HepG2 (cell line): ENCODE measurements around the gene RASSF4. TPM values are rescaled to one million over a fixed set of nuclear protein-coding genes. Genes with fewer than 3 reads are reported as not detected.

ENCODE experiments used
- AGO1 ChIP-seq: fragments of 200-400 bp; formaldehyde crosslinking; IDR thresholded peaks from 2 replicates; pipeline ENCODE4 v1.6.1; 2017; ENCODE audit warnings: mild to moderate bottlenecking, low read depth, low read length, moderate library complexity; ENCODE audit not compliant: poor library complexity, severe bottlenecking
- AKAP8 ChIP-seq: sonication (generic); formaldehyde crosslinking; IDR thresholded peaks from 2 replicates; pipeline ENCODE4 v1.5.1; 2020; ENCODE audit warnings: mild to moderate bottlenecking, missing genetic modification reagents
- ATF7 ChIP-seq, 2 experiments: fragments of 450-650 bp in 1 of 2; sonication (generic) in 1 of 2; formaldehyde crosslinking in 1 of 2; IDR thresholded peaks; 2 replicates each; pipeline versions ENCODE4 v1.4.0 to v1.6.1; 2016 to 2020; ENCODE audit warnings: antibody characterized with exemption in 1 of 2, mild to moderate bottlenecking in 1 of 2, missing genetic modification reagents in 1 of 2
- FOXA3 ChIP-seq: IDR thresholded peaks from 2 replicates; pipeline ENCODE4 v1.6.1; 2016; ENCODE audit warnings: missing genetic modification reagents, missing compliant biosample characterization
- IKZF5 ChIP-seq: IDR thresholded peaks from 2 replicates; pipeline ENCODE4 v1.6.1; 2018; ENCODE audit warnings: missing genetic modification reagents, mild to moderate bottlenecking, missing compliant biosample characterization
- ISL2 ChIP-seq: sonication (generic); formaldehyde crosslinking; IDR thresholded peaks from 2 replicates; pipeline ENCODE4 v1.5.0; 2020; ENCODE audit warnings: missing genetic modification reagents
- NCOA2 ChIP-seq: sonication (generic); formaldehyde crosslinking; IDR thresholded peaks from 2 replicates; pipeline ENCODE4 v1.8.0; 2022; ENCODE audit warnings: inconsistent platforms
- PAWR ChIP-seq: sonication (generic); formaldehyde crosslinking; IDR thresholded peaks from 2 replicates; pipeline ENCODE4 v1.4.0; 2020; ENCODE audit warnings: missing genetic modification reagents, mild to moderate bottlenecking, borderline replicate concordance
- SKI ChIP-seq: fragments of 450-650 bp; IDR thresholded peaks from one replicate; pipeline ENCODE4 v1.6.1; 2018; ENCODE audit warnings: mild to moderate bottlenecking; ENCODE audit not compliant: partially characterized antibody
- SRSF4 ChIP-seq: fragments of 200-400 bp; formaldehyde crosslinking; IDR thresholded peaks from one replicate; pipeline ENCODE4 v1.6.1; 2018; ENCODE audit warnings: mild to moderate bottlenecking, low read depth, low read length, moderate library complexity; ENCODE audit not compliant: poor library complexity, severe bottlenecking
- TEAD3 ChIP-seq: optimal IDR thresholded peaks from 2 replicates; pipeline ENCODE3; 2016; ENCODE audit warnings: borderline replicate concordance
- ZBED4 ChIP-seq: sonication (generic); formaldehyde crosslinking; IDR thresholded peaks from 2 replicates; pipeline ENCODE4 v1.4.0; 2020; ENCODE audit warnings: missing genetic modification reagents, borderline replicate concordance
- ZBTB14 ChIP-seq: sonication (generic); formaldehyde crosslinking; IDR thresholded peaks from 2 replicates; pipeline ENCODE4 v1.4.0; 2020; ENCODE audit warnings: missing genetic modification reagents
- ZBTB39 ChIP-seq: sonication (generic); formaldehyde crosslinking; IDR thresholded peaks from 2 replicates; pipeline ENCODE4 v1.5.0; 2020; ENCODE audit warnings: missing genetic modification reagents
- ZNF570 ChIP-seq: sonication (generic); formaldehyde crosslinking; IDR thresholded peaks from 2 replicates; pipeline ENCODE4 v1.4.0; 2020; ENCODE audit warnings: mild to moderate bottlenecking, missing genetic modification reagents, borderline replicate concordance
- ZNF589 ChIP-seq: sonication (generic); formaldehyde crosslinking; conservative IDR thresholded peaks from 2 replicates; pipeline ENCODE4 v1.8.0; 2022; ENCODE audit warnings: mild to moderate bottlenecking, moderate library complexity, missing genetic modification reagents
- ZNF652 ChIP-seq: IDR thresholded peaks from 2 replicates; pipeline ENCODE4 v1.6.1; 2016; ENCODE audit warnings: low read depth, borderline replicate concordance
- polyA plus RNA-seq, 8 experiments: library from polyadenylated mRNA; depleted of rRNA in 3 of 8; stranded (reverse) in 7 of 8; unstranded in 1 of 8; fragments of >200 nt; fragmentation: Illumina TruSeq in 4 of 8; extraction: Trizol in 4 of 8; gene quantifications; 2 replicates each; pipeline versions ENCODE4 v1.2.1 to v1.2.3, GENCODE V29; 2011 to 2016; ENCODE audit warnings: low read depth in 4 of 8, missing spikeins in 1 of 8, mixed read lengths in 1 of 8; ENCODE audit not compliant: insufficient read depth in 1 of 8
- total RNA-seq, 5 experiments: library from RNA; depleted of rRNA; stranded (reverse); fragments of >200 nt; fragmentation: Illumina TruSeq; extraction: Trizol; gene quantifications; 2 replicates each; pipeline ENCODE4 v1.2.3, GENCODE V29; 2016; ENCODE audit warnings: low read depth in 1 of 5

The RASSF4 gene
- total and polyA plus RNA-seq, 2 of the 13 experiments (the other 11 are each of a cell fraction or from before 2014, with no cell fraction given) = 34.0 to 51.7 TPM

- TF ChIP-seq ZBED4 (CRISPR knock-in tag) (0 out of 2 replicates have a peak, but pooled peaks have one; percentile 32), AGO1 (no peak), AKAP8 (peak; percentile 34; the same call in 1 of the 2 replicates), ISL2 (CRISPR knock-in tag) (peak; percentile 92), ATF7 (IDR thresholded peaks at IDR 0.05) (no peak), ATF7 (CRISPR knock-in tag; IDR thresholded peaks at IDR 0.05) (no peak; the same call in 1 of the 2 replicates), IKZF5 (CRISPR knock-in tag) (peak; percentile 79; the same call in 1 of the 2 replicates), ZNF570 (CRISPR knock-in tag) (no peak), ZNF589 (no peak), ZBTB14 (no peak), NCOA2 (CRISPR knock-in tag) (peak; percentile 97), SRSF4 (no peak), PAWR (no peak), SKI (no peak), ZNF652 (CRISPR knock-in tag) (no peak), TEAD3 (CRISPR knock-in tag) (no peak), FOXA3 (CRISPR knock-in tag) (peak; percentile 91), ZBTB39 (CRISPR knock-in tag) (no peak)
Measured at GRCh38 chr10:44980309-44981171, 20.9 kb downstream of the RASSF4 start (continued).
